Neural progenitor cell (in vitro differentiated cells): ENCODE results near the gene ATP1A2. TPM values are rescaled to one million over a fixed set of nuclear protein-coding genes. Genes with fewer than 3 reads are reported as not detected.

Experiments used
- DNase-seq: peaks from one replicate; pipeline ENCODE4 v3.0.0-alpha.2; 2016; ENCODE audit warnings: low spot score
- H2AFZ ChIP-seq: fragments of 200-600 bp; sonication (generic); replicated peaks from 2 replicates; pipeline ENCODE4 v1.6.1; 2016; ENCODE audit warnings: antibody characterized with exemption
- H3F3A ChIP-seq: fragments of 200-600 bp; sonication (generic); 2 replicates; pipeline ENCODE4 v1.6.1; 2016; ENCODE audit warnings: antibody characterized with exemption, low read depth
- H3K27ac ChIP-seq: fragments of 200-600 bp; sonication (generic); 2 replicates; pipeline ENCODE4 v1.5.1; 2016; ENCODE audit warnings: mild to moderate bottlenecking
- H3K27me3 ChIP-seq: fragments of 200-600 bp; sonication (generic); 2 replicates; pipeline ENCODE4 v1.6.1; 2016; ENCODE audit warnings: mild to moderate bottlenecking, moderate library complexity
- H3K36me3 ChIP-seq: fragments of 200-600 bp; sonication (generic); 2 replicates; pipeline ENCODE4 v1.5.1; 2016
- H3K4me1 ChIP-seq: fragments of 200-600 bp; sonication (generic); 2 replicates; pipeline ENCODE4 v1.6.1; 2016; ENCODE audit warnings: mixed run types
- H3K4me2 ChIP-seq: fragments of 200-600 bp; sonication (generic); 2 replicates; pipeline ENCODE4 v1.6.1; 2016
- H3K4me3 ChIP-seq: fragments of 200-600 bp; sonication (generic); 2 replicates; pipeline ENCODE4 v1.5.1; 2016
- H3K79me2 ChIP-seq: fragments of 200-600 bp; sonication (generic); 2 replicates; pipeline ENCODE4 v1.6.1; 2016; ENCODE audit warnings: low read depth
- H3K9ac ChIP-seq: fragments of 200-600 bp; sonication (generic); 2 replicates; pipeline ENCODE4 v1.6.1; 2016
- H3K9me3 ChIP-seq: fragments of 200-600 bp; sonication (generic); 2 replicates; pipeline ENCODE4 v1.5.1; 2016; ENCODE audit warnings: low read depth
- H4K20me1 ChIP-seq: fragments of 200-600 bp; sonication (generic); 2 replicates; pipeline ENCODE4 v1.6.1; 2016; ENCODE audit warnings: low read depth
- H3K27ac Mint-ChIP-seq: 3 replicates; pipeline ENCODE4 v1.8.0; 2021; ENCODE audit warnings: mixed read lengths
- H3K27me3 Mint-ChIP-seq: 2 replicates; pipeline ENCODE4 v1.8.0; 2022; ENCODE audit warnings: low read depth, mild to moderate bottlenecking, inconsistent platforms, moderate library complexity, mixed read lengths; ENCODE audit not compliant: insufficient read depth
- H3K36me3 Mint-ChIP-seq: 3 replicates; pipeline ENCODE4 v1.8.0; 2021; ENCODE audit warnings: mixed read lengths
- H3K4me1 Mint-ChIP-seq: 3 replicates; pipeline ENCODE4 v1.8.0; 2021; ENCODE audit warnings: mixed read lengths
- H3K4me3 Mint-ChIP-seq: 3 replicates; pipeline ENCODE4 v1.8.0; 2021; ENCODE audit warnings: mild to moderate bottlenecking, moderate library complexity, mixed read lengths
- H3K9me3 Mint-ChIP-seq: 3 replicates; pipeline ENCODE4 v1.8.0; 2020; ENCODE audit warnings: mixed read lengths
- EZH2 ChIP-seq: fragments of 200-600 bp; sonication (generic); IDR thresholded peaks from 2 replicates; pipeline ENCODE4 v1.6.1; 2017; ENCODE audit warnings: antibody characterized with exemption, mild to moderate bottlenecking, moderate library complexity
- EZH2phosphoT487 ChIP-seq: fragments of 200-600 bp; sonication (generic); IDR thresholded peaks from 2 replicates; pipeline ENCODE4 v1.6.1; 2017; ENCODE audit warnings: antibody characterized with exemption
- total RNA-seq: library from RNA; depleted of rRNA; stranded (reverse); fragments of >200 nt; gene quantifications from 2 replicates; pipeline ENCODE4 v1.2.3, GENCODE V29; 2015; ENCODE audit warnings: low replicate concordance
- TF ChIP-seq, protein P1 (sequence below): fragments of 200-600 bp; sonication (generic); IDR thresholded peaks from 2 replicates; pipeline ENCODE4 v1.5.1; 2017; ENCODE audit warnings: antibody characterized with exemption, mild to moderate bottlenecking

Gene ATP1A2
- total RNA-seq, 1 donor from 2014 or later = 88.6 TPM

DNA sequence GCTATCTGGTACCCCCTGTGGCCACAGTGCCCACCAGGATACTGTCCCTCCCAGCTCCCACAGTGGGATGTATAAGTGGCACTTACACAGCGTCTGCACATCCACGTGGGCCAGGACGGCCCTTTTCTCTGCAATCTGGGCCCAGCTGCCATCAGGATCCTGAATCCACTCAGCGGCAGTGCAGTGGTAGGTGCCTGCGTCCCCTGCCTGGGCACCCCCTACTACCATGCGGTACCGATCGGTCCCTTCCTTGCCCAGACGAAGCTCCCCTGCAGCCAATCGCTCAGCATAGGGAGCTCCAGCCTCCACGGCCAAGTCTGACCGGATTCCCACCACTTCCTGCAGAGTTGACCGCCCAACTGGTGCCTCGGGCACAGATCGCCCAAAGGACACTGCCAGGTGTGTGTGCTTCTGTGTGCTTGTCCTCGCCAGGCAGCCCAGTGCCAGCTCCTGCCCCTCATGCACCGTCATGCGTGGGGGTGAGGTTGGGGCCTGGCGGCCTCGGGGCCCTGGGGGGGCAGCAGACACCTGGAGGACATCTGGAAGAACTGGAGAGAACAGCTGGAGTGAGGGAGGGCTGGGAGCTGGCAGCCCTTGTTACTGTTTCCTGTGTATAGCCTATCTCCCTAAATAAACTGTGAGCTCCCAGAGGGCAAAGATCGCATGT, 21.8 kb upstream of the ATP1A2 start:
- H3K9ac ChIP-seq = no peak overlapping the region
- H3K4me3 ChIP-seq = no peak overlapping the region
- H2AFZ ChIP-seq = no peak overlapping the region
- no peak overlapping the region for H3K4me3 Mint-ChIP-seq
- peaks cover 6% of the 10 kb centered on the region for H3K27me3 ChIP-seq
- no peaks in the 10 kb centered on the region for H3K9me3 ChIP-seq
- H3K4me1 ChIP-seq = peaks cover 19% of the 10 kb centered on the region
- DNase-seq = no peak
- H3K27ac Mint-ChIP-seq = no peak overlapping the region
- H3K36me3 Mint-ChIP-seq = no peaks in the 10 kb centered on the region
- no peaks in the 10 kb centered on the region for H3K9me3 Mint-ChIP-seq
- TF ChIP-seq EZH2 (no peak), EZH2phosphoT487 (no peak)
- TF ChIP-seq, protein P1, sequence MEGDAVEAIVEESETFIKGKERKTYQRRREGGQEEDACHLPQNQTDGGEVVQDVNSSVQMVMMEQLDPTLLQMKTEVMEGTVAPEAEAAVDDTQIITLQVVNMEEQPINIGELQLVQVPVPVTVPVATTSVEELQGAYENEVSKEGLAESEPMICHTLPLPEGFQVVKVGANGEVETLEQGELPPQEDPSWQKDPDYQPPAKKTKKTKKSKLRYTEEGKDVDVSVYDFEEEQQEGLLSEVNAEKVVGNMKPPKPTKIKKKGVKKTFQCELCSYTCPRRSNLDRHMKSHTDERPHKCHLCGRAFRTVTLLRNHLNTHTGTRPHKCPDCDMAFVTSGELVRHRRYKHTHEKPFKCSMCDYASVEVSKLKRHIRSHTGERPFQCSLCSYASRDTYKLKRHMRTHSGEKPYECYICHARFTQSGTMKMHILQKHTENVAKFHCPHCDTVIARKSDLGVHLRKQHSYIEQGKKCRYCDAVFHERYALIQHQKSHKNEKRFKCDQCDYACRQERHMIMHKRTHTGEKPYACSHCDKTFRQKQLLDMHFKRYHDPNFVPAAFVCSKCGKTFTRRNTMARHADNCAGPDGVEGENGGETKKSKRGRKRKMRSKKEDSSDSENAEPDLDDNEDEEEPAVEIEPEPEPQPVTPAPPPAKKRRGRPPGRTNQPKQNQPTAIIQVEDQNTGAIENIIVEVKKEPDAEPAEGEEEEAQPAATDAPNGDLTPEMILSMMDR = no peak
- no peaks in the 10 kb centered on the region for H3K36me3 ChIP-seq
- no peak overlapping the region for H3K4me2 ChIP-seq
- peaks cover 12% of the 10 kb centered on the region for H4K20me1 ChIP-seq
- H3K4me1 Mint-ChIP-seq = peaks cover 24% of the 10 kb centered on the region
- H3K27ac ChIP-seq = no peak overlapping the region
- H3F3A ChIP-seq = peaks cover 4% of the 10 kb centered on the region
- H3K79me2 ChIP-seq = peaks cover 14% of the 10 kb centered on the region
- peaks cover 5% of the 10 kb centered on the region for H3K27me3 Mint-ChIP-seq

DNA sequence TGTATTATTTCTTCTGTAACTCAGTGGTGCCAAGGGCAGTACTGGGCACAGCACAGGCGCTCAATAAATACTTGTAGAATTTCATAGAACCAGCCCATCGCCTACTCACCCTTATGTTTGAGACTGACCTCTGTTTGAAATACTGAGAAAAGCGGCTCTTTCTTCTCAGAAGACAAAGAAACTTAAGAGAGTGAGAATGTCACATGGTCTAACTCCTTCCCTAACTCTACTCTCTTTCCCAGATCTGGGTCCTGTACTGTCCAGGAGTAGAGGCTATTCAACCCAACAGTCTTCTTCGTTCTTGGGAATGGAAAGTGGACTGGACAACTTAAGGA, 21.3 kb upstream of the ATP1A2 start:
- Mint-ChIP-seq H3K4me3 (no peak overlapping the region), H3K9me3 (no peaks in the 10 kb centered on the region), H3K27ac (no peak overlapping the region), H3K4me1 (peaks cover 26% of the 10 kb centered on the region), H3K27me3 (peaks cover 5% of the 10 kb centered on the region), H3K36me3 (no peaks in the 10 kb centered on the region)
- TF ChIP-seq EZH2phosphoT487 (no peak), EZH2 (no peak)
- TF ChIP-seq, protein P1 = no peak
- Histone ChIP-seq H3K4me1 (peaks cover 21% of the 10 kb centered on the region), H3K36me3 (no peaks in the 10 kb centered on the region), H3K79me2 (peaks cover 14% of the 10 kb centered on the region), H3K9me3 (no peaks in the 10 kb centered on the region), H2AFZ (no peak overlapping the region), H3F3A (peaks cover 6% of the 10 kb centered on the region), H3K4me3 (no peak overlapping the region), H4K20me1 (peaks cover 12% of the 10 kb centered on the region), H3K27me3 (peaks cover 8% of the 10 kb centered on the region), H3K9ac (no peak overlapping the region), H3K27ac (no peak overlapping the region), H3K4me2 (no peak overlapping the region)
- DNase-seq = no peak

DNA sequence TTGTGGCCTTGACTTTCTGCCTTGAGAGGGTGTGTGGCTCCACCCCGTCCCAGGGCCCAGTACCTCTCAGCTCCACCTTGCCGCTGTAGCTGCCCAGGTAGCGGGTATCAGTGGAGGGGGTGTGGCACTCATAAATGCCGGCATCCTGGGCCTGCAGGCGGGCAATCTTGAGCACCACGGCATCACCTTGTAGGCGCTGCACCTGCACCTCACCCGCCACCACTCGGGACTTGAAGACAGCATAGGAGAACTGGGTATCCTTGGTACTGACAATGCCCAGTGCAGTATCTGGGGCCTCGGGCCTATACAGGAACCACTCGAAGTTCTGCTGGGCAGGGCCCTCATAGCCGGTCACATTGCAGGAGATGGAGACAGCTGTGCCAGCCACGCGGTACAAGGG, 20.8 kb upstream of the ATP1A2 start:
- H3K4me3 ChIP-seq = no peak overlapping the region
- H3K4me1 Mint-ChIP-seq = peaks cover 30% of the 10 kb centered on the region
- H3K4me1 ChIP-seq = peaks cover 24% of the 10 kb centered on the region
- H3K27me3 Mint-ChIP-seq = peaks cover 5% of the 10 kb centered on the region
- H3K27me3 ChIP-seq = peaks cover 12% of the 10 kb centered on the region
- DNase-seq = no peak
- H3K27ac ChIP-seq = no peak overlapping the region
- peaks cover 12% of the 10 kb centered on the region for H4K20me1 ChIP-seq
- no peaks in the 10 kb centered on the region for H3K9me3 Mint-ChIP-seq
- H3K4me3 Mint-ChIP-seq = no peak overlapping the region
- no peaks in the 10 kb centered on the region for H3K36me3 ChIP-seq
- no peak overlapping the region for H3K4me2 ChIP-seq
- no peaks in the 10 kb centered on the region for H3K36me3 Mint-ChIP-seq
- no peak overlapping the region for H3K9ac ChIP-seq
- peaks cover 11% of the 10 kb centered on the region for H3F3A ChIP-seq
- no peak for TF ChIP-seq EZH2phosphoT487
- TF ChIP-seq, protein P1 = no peak
- no peak for TF ChIP-seq EZH2
- H3K9me3 ChIP-seq = no peaks in the 10 kb centered on the region
- H3K27ac Mint-ChIP-seq = no peak overlapping the region
- H2AFZ ChIP-seq = no peak overlapping the region
- peaks cover 14% of the 10 kb centered on the region for H3K79me2 ChIP-seq
